ENCODE data around the gene ILK. TPM values are rescaled to one million over a fixed set of nuclear protein-coding genes. Genes with fewer than 3 reads are reported as not detected.

The ILK gene
- total RNA-seq, 2 donors from 2014 or later: 115 to 157 TPM

DNA sequence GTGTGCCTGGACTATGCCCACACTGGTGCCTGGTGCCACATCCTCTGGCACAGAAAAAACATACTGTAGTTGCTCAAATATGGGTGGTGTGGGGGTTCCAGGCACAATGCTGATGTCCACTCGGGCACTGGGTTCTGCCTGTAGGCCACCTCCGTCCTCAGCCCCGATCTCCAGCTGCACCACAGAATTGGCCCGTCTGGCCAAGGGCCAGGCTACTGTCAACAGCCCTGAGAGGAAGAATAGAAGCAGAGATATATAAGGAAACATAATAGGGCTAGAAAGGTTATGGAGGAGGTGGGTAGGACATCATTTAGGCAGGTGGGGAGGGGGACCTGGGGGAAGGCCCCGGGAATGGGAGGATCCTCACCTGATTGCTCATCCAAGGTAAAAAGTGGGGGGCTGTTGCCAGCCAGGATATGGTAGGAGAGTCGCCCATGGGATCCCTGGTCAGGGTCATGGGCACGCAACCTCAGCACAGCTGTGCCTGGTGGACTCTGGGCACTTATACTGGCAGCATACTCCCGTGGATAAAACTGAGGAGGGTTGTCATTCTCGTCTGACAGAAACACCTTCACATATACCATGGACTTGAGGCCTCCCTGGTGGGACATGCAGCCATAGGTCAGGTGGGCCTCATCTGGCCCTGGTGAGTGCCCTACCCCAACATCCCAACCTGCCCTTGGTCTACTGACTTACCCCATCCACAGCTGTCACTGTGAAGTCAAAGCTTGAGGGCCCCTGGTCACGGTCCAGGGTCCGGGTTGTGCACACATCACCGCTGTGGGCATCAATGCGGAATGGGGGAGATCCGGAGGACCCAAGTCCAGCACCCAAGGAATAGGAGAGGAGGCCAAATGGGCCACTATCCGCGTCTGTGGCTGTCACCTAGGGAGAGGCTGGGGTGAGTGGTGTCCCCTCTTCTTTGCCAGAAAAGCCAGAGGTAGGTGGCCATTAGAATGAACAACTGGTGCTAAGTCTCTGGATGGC is 30.1 kb downstream of the ILK start:
- TF ChIP-seq, protein P1, sequence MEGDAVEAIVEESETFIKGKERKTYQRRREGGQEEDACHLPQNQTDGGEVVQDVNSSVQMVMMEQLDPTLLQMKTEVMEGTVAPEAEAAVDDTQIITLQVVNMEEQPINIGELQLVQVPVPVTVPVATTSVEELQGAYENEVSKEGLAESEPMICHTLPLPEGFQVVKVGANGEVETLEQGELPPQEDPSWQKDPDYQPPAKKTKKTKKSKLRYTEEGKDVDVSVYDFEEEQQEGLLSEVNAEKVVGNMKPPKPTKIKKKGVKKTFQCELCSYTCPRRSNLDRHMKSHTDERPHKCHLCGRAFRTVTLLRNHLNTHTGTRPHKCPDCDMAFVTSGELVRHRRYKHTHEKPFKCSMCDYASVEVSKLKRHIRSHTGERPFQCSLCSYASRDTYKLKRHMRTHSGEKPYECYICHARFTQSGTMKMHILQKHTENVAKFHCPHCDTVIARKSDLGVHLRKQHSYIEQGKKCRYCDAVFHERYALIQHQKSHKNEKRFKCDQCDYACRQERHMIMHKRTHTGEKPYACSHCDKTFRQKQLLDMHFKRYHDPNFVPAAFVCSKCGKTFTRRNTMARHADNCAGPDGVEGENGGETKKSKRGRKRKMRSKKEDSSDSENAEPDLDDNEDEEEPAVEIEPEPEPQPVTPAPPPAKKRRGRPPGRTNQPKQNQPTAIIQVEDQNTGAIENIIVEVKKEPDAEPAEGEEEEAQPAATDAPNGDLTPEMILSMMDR (IDR thresholded peaks at IDR 0.05): no peak
- Histone ChIP-seq H3K27ac (no peak overlapping the region), H3K36me3 (no peaks in the 10 kb centered on the region)

DNA sequence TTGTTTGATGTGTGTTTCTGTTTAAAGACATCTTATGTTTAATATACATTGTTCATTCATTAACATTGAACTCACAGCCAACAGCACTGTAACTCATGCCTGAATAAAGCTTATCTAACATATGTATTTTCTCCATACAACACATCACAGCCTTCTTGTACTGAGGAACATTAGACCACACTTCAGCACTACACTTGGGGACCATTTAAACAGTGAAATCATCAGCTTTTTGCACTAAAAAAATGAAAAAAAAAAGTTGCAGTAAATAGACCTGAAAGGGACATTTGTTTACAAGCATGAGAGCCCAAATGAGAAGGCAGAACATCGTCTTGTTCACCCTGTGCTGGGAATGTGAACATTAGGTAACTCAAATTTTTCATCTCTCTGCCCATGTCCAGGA is 31.0 kb downstream of the ILK start:
- intact Hi-C loops (cut with DNase I): no loop called here
- H3K27me3 ChIP-seq: no peaks in the 10 kb centered on the region

More for the DNA sequence above, 30.1 kb downstream of the ILK start:
- Histone ChIP-seq H3K9me3 (no peaks in the 10 kb centered on the region), H3K27me3 (no peaks in the 10 kb centered on the region), H3K9ac (ENCODE audit: low read depth in 2 of 2, low read length in 2 of 2) (no peak overlapping the region), H3K4me1 (peaks cover 5% of the 10 kb centered on the region), H3K4me3 (no peak overlapping the region)
- intact Hi-C loops (cut with DNase I): no loop called here
- no peak for DNase-seq

DNA sequence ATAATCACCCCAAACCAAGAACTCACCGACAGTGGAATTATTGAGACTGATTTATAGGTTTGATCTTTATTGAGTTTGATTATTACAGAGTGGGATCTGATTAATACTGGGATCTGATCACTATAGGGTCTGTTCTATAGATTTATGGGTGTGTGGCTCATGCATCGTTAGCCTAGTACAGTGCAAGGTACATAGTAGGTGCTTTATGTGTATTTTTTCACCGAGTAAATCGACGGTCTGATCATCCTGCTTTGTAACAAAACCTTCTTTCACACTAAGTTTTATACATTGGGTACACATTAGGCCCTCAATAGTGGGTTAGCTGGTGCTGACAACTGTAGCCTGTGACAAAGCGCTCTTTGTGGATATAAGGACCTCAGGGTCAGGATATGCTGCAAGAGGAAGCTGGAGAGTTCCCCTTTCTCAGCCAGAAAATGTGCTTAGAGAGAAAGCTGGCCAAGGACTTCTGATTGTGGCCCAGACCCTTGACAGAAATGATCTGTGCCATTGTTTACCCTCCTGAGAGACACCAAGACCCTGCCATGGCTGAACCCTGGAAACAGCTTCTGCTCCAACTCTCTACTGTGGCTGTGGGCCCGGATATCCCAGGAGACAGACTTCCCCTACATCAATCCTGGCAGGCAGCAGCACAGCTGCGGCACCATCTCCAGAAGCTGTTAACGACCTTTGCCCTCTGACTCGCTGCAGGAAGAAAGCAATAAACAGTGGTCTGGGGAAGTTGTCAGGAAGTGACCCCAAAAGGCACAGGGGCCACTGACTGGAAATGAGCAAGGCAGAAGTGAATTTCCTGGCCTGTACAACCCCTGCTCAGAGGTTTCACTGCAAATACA is 31.7 kb downstream of the ILK start:
- Histone ChIP-seq H3K4me3 (no peak overlapping the region), H3K9me3 (no peaks in the 10 kb centered on the region), H3K27ac (peak overlapping the region; percentile 64), H3K4me1 (peaks cover 5% of the 10 kb centered on the region), H3K27me3 (no peaks in the 10 kb centered on the region), H3K36me3 (no peaks in the 10 kb centered on the region), H3K9ac (ENCODE audit: low read depth in 2 of 2, low read length in 2 of 2) (peak overlapping the region in 1 of 2 donors; percentile 14)
- TF ChIP-seq, protein P1 (IDR thresholded peaks at IDR 0.05): no peak
- peak; percentile 80 for DNase-seq
- intact Hi-C loops (cut with DNase I): no loop called here

More for the DNA sequence above, 31.0 kb downstream of the ILK start:
- no peak for DNase-seq
- Histone ChIP-seq H3K27ac (peak overlapping the region; percentile 64), H3K9me3 (no peaks in the 10 kb centered on the region), H3K9ac (ENCODE audit: low read depth in 2 of 2, low read length in 2 of 2) (no peak overlapping the region), H3K36me3 (no peaks in the 10 kb centered on the region), H3K4me1 (peaks cover 5% of the 10 kb centered on the region), H3K4me3 (no peak overlapping the region)
- TF ChIP-seq, protein P1 (IDR thresholded peaks at IDR 0.05): no peak

DNA sequence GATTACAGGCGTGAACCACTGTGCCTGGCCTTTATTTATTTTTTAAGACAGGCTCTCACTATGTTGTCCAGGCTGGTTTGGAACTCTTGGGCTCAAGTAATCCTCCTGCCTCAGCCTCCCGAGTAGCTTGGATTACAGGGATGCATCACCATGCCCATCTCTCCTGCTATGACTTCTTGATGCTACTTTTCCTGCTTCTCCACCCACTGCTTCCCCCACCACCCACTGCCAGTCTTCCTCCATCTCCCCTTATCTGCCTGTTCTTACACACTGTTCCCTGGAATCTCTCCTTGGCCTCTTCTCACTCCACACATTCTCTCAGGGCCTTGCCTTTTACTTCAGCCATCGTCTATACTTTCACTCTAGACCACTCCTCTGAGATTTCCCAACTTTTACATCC is 32.9 kb downstream of the ILK start:
- no peak for DNase-seq
- intact Hi-C loops (cut with DNase I): no loop called here
- H3K4me3 ChIP-seq: no peak overlapping the region
- peaks cover 5% of the 10 kb centered on the region for H3K4me1 ChIP-seq
- peak overlapping the region; percentile 64 for H3K27ac ChIP-seq
- H3K36me3 ChIP-seq: no peaks in the 10 kb centered on the region
- no peaks in the 10 kb centered on the region for H3K9me3 ChIP-seq
- no peak overlapping the region for H3K9ac ChIP-seq (ENCODE audit: low read depth in 2 of 2, low read length in 2 of 2)
- no peaks in the 10 kb centered on the region for H3K27me3 ChIP-seq
- TF ChIP-seq, protein P1 (IDR thresholded peaks at IDR 0.05): no peak

DNA sequence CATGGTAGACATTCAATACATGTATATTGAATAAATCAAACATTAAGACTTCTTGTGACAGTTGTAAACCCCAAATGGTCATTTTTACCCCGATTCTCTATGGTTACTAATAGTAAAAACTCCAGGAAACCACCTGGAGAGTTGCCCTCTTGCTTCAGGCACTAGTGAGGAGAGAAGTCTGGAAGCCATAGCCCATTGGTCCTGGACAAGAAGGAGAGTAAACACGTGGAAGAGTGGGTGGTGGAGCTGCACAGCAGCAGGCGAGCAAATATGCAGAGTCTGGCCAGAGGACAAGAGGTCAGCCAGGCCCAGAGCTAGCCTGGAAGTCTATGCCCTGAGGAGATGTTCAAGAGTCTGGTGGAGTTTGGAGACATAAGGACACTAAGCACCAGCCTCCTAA is 34.3 kb downstream of the ILK start:
- DNase-seq: no peak
- Histone ChIP-seq H3K9me3 (no peaks in the 10 kb centered on the region), H3K36me3 (no peaks in the 10 kb centered on the region), H3K9ac (ENCODE audit: low read depth in 2 of 2, low read length in 2 of 2) (peak overlapping the region in 1 of 2 donors; percentile 19), H3K27me3 (no peaks in the 10 kb centered on the region), H3K4me3 (no peak overlapping the region), H3K27ac (peak overlapping the region; percentile 64), H3K4me1 (peaks cover 5% of the 10 kb centered on the region)
- intact Hi-C loops (cut with DNase I): no loop called here
- TF ChIP-seq, protein P1 (IDR thresholded peaks at IDR 0.05): no peak
